Sigmoid colon (tissue), 7 donors: ENCODE measurements around the gene SH3RF2. TPM values are rescaled to one million over a fixed set of nuclear protein-coding genes. Genes with fewer than 3 reads are reported as not detected.

Experiments
- DNase-seq: peaks from one replicate; pipeline ENCODE4 v3.0.0-alpha.2; 2019
- H3K27ac ChIP-seq, 4 donors: fragments of 200-600 bp; sonication (generic); one replicate each; pipeline ENCODE4 v1.5.1; 2016 to 2019; ENCODE audit warnings: mild to moderate bottlenecking in 1 of 4
- H3K27me3 ChIP-seq, 3 donors: fragments of 200-600 bp; sonication (generic); one replicate each; pipeline ENCODE4 v1.5.1; 2019; ENCODE audit warnings: mild to moderate bottlenecking in 1 of 3
- H3K36me3 ChIP-seq, 4 donors: fragments of 200-600 bp; sonication (generic); one replicate each; pipeline ENCODE4 v1.5.1; 2016 to 2019
- H3K4me1 ChIP-seq, 4 donors: fragments of 200-600 bp; sonication (generic); one replicate each; pipeline ENCODE4 v1.5.1; 2017 to 2019
- H3K4me3 ChIP-seq, 4 donors: fragments of 200-600 bp; sonication (generic); one replicate each; pipeline ENCODE4 v1.5.1; 2017 to 2019; ENCODE audit warnings: mild to moderate bottlenecking in 2 of 4, moderate library complexity in 1 of 4
- H3K9me3 ChIP-seq, 4 donors: fragments of 200-600 bp in 3 of 4; sonication (generic) in 3 of 4; one replicate each; pipeline versions ENCODE4 v1.5.1 to v1.6.1; 2013 to 2019
- CTCF ChIP-seq, 4 experiments: fragments of 450-650 bp in 3 of 4; fragments of 200-600 bp in 1 of 4; IDR thresholded peaks; one replicate each; pipeline ENCODE4 v1.5.1; 2016 to 2019; ENCODE audit warnings: antibody characterized with exemption in 4 of 4, mild to moderate bottlenecking in 3 of 4, moderate library complexity in 2 of 4
- EP300 ChIP-seq, 4 donors: sonication (generic); formaldehyde crosslinking; IDR thresholded peaks; one replicate each; pipeline ENCODE4 v1.6.1; 2017; ENCODE audit warnings: antibody characterized with exemption in 4 of 4
- POLR2A ChIP-seq, 2 donors: fragments of 450-650 bp; IDR thresholded peaks; one replicate each; pipeline ENCODE4 v1.6.1; 2016; ENCODE audit warnings: antibody characterized with exemption in 2 of 2, mild to moderate bottlenecking in 2 of 2, moderate library complexity in 2 of 2
- POLR2AphosphoS5 ChIP-seq, 4 donors: sonication (generic); formaldehyde crosslinking; IDR thresholded peaks; one replicate each; pipeline ENCODE4 v1.6.1; 2017; ENCODE audit warnings: antibody characterized with exemption in 4 of 4
- WGBS, 2 donors: extraction: QIAGEN DNeasy Blood & Tissue Kit; methylation state at CpG; one replicate each; pipeline ENCODE4 v1.1.7; 2013; 5-methylcytosine and 5-hydroxymethylcytosine counted together
- intact Hi-C: fragments of 100-400 bp; cut with DNase I; formaldehyde crosslinking; loops from one replicate; pipeline ENCODE4 v1.15.1; 2023
- polyA plus RNA-seq, 3 donors: library from polyadenylated mRNA; stranded (reverse); fragments of 200-250 nt; gene quantifications; one replicate each; pipeline ENCODE4 v1.2.3, GENCODE V29; 2013
- total RNA-seq, 4 donors: library from RNA; depleted of rRNA; stranded (reverse); fragments of >200 nt; gene quantifications; one replicate each; pipeline ENCODE4 v1.1.0, GENCODE V29; 2016
- donor health status: healthy with polysubstance abuse.
- donor health status: Bipolar disorder and iron deficiency.
- donor health status: healthy.

SH3RF2 gene
- total and polyA plus RNA-seq, 7 donors, result 0.28 to 37.9 (median 1.4) TPM

- WGBS, 2 donors, result 72 to 88% methylated on average over 5 of the region's 5 CpGs
- Histone ChIP-seq H3K36me3 (no peaks in the 10 kb centered on the region), H3K4me1 (no peaks in the 10 kb centered on the region), H3K9me3 (no peaks in the 10 kb centered on the region), H3K27me3 (no peaks in the 10 kb centered on the region), H3K27ac (no peak overlapping the region), H3K4me3 (no peak overlapping the region)
- DNase-seq, result no peak
- intact Hi-C loops, result no loop called here
- no peak for TF ChIP-seq POLR2AphosphoS5 (IDR thresholded peaks at IDR 0.05)
- no peak for TF ChIP-seq POLR2A (IDR thresholded peaks at IDR 0.05)
- TF ChIP-seq CTCF (IDR thresholded peaks at IDR 0.05), result no peak
- no peak for TF ChIP-seq EP300 (IDR thresholded peaks at IDR 0.05)
Measured at GRCh38 chr5:146018514-146019375, 82.4 kb downstream of the SH3RF2 start.

- Histone ChIP-seq H3K4me3 (no peak overlapping the region), H3K27me3 (no peaks in the 10 kb centered on the region), H3K9me3 (no peaks in the 10 kb centered on the region), H3K27ac (no peak overlapping the region), H3K4me1 (no peaks in the 10 kb centered on the region), H3K36me3 (no peaks in the 10 kb centered on the region)
- DNase-seq, result no peak
- intact Hi-C loops, result no loop called here
- 26 to 39% methylated on average over 2 of the region's 2 CpGs for WGBS, 2 donors
- TF ChIP-seq EP300 (IDR thresholded peaks at IDR 0.05) (no peak), CTCF (IDR thresholded peaks at IDR 0.05) (no peak), POLR2A (IDR thresholded peaks at IDR 0.05) (no peak), POLR2AphosphoS5 (IDR thresholded peaks at IDR 0.05) (no peak)
Measured at GRCh38 chr5:146020100-146020499, 83.7 kb downstream of the SH3RF2 start.

GRCh38 chr5:146024034-146024433 is 87.7 kb downstream of the SH3RF2 start:
- H3K36me3 ChIP-seq, result no peaks in the 10 kb centered on the region
- intact Hi-C loops, result no loop called here
- WGBS, 2 donors, result 18 to 65% methylated on average over 3 of the region's 3 CpGs

GRCh38 chr5:146025114-146025680 is 88.8 kb downstream of the SH3RF2 start:
- intact Hi-C loops, result no loop called here
- WGBS, 2 donors, result 17 to 49% methylated on average over 4 of the region's 4 CpGs
- Histone ChIP-seq H3K4me3 (no peak overlapping the region), H3K27me3 (no peaks in the 10 kb centered on the region), H3K4me1 (no peaks in the 10 kb centered on the region), H3K9me3 (no peaks in the 10 kb centered on the region), H3K36me3 (no peaks in the 10 kb centered on the region), H3K27ac (no peak overlapping the region)
- no peak for TF ChIP-seq POLR2AphosphoS5 (IDR thresholded peaks at IDR 0.05)
- no peak for TF ChIP-seq EP300 (IDR thresholded peaks at IDR 0.05)
- TF ChIP-seq CTCF (IDR thresholded peaks at IDR 0.05), result no peak
- no peak for TF ChIP-seq POLR2A (IDR thresholded peaks at IDR 0.05)
- DNase-seq, result no peak

More at GRCh38 chr5:146024034-146024433, 87.7 kb downstream of the SH3RF2 start:
- H3K27me3 ChIP-seq, result no peaks in the 10 kb centered on the region
- no peak overlapping the region for H3K27ac ChIP-seq
- H3K9me3 ChIP-seq, result no peaks in the 10 kb centered on the region
- H3K4me3 ChIP-seq, result no peak overlapping the region
- H3K4me1 ChIP-seq, result no peaks in the 10 kb centered on the region
- DNase-seq, result no peak
- TF ChIP-seq CTCF (IDR thresholded peaks at IDR 0.05), result no peak
